Right ventricle myocardium inferior (tissue), 1 donor: ENCODE data around the gene ALX4. TPM values are rescaled to one million over a fixed set of nuclear protein-coding genes. Genes with fewer than 3 reads are reported as not detected.

Experiments used
- ATAC-seq: fragments of 200-7000 bp; cut with Tn5 transposase; one replicate; pipeline ENCODE4 v1.9.1; 2020; ENCODE audit warnings: mild to moderate bottlenecking, moderate library complexity
- DNase-seq: peaks from one replicate; pipeline ENCODE4 v3.0.0; 2021; ENCODE audit errors: missing footprints
- intact Hi-C: fragments of 100-400 bp; cut with DNase I; formaldehyde crosslinking; loops from one replicate; pipeline ENCODE4 v1.11.0; 2022
- total RNA-seq: library from RNA; stranded (reverse); fragmentation: NEBNext Ultra II Directional; extraction: Animal tissue kit (Norgen Biotek cat#: 25700); gene quantifications from one replicate; pipeline ENCODE4 v1.2.1, GENCODE V29; 2021
- donor health status: DM: no; HTN: yes; CAD: no; lungs with severe emphysema.

ALX4 gene
- total RNA-seq, 1 donor from 2014 or later: 0.05 TPM

DNA sequence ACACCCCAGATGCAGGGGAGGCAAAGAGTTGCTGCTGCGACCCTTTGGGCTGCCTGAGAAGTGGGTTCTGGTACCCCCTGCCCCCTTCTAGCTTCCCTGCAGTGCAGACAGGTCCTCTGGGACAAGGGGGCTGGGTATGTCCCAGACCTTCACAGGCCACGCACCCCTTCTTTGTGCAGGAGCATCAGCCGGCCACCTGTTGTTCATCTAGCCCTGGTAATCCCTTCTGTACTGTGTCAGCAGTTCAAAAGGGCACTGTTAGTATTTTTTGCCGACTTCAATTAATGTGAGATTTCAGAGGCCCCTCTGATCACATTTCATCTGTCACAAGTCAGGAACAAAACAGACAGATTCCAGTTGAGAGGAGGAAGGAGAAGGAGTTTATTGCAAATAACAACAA, 49.9 kb downstream of the ALX4 start:
- intact Hi-C loops: no loop called here
- ATAC-seq: no peak
- DNase-seq: no peak

DNA sequence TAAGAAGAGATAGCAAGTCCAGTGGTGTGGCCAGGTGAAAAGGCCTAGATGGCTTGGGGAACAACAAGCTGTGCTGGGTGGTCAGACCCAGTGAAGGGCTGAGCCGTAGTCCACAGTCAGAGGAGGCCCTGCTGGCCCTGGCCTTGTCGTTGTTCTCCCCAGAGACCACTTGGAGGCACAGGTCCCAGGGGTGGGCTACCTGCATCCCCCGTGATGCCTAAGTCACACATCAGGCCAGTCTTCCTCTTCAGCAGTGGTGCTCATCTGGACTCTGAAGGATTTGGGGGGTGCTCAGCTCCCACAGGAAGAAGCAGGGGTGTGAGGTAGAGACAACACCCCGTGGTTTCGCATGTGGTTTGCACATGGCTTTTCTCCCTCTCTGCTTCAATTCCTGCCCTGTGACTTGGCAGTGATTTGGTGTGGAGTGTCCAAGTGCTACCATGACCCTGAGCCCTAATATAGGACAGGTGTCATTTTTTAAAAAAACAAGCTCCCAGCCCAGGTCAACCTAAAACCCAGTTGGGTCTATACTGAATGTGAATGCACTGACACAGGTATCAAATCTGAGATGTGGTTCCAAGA, 51.0 kb downstream of the ALX4 start:
- DNase-seq (no peak), ATAC-seq (no peak)
- intact Hi-C loops: no loop called here

DNA sequence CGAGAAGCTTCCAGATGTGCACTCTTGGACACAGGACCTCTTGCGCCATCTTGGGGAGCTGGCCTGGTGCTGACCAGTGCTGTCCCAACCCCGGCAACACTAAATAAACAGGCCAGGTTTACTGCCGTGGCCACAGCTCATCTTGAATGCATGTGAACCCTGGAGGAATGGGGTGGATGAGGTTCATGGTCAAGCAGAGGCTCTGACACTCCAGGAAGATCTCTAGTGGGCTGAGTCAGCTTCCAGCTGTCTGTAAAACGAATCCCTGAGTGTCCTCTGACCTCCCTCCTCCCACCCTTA, 51.8 kb downstream of the ALX4 start:
- no peak for DNase-seq
- intact Hi-C loops: no loop called here

DNA sequence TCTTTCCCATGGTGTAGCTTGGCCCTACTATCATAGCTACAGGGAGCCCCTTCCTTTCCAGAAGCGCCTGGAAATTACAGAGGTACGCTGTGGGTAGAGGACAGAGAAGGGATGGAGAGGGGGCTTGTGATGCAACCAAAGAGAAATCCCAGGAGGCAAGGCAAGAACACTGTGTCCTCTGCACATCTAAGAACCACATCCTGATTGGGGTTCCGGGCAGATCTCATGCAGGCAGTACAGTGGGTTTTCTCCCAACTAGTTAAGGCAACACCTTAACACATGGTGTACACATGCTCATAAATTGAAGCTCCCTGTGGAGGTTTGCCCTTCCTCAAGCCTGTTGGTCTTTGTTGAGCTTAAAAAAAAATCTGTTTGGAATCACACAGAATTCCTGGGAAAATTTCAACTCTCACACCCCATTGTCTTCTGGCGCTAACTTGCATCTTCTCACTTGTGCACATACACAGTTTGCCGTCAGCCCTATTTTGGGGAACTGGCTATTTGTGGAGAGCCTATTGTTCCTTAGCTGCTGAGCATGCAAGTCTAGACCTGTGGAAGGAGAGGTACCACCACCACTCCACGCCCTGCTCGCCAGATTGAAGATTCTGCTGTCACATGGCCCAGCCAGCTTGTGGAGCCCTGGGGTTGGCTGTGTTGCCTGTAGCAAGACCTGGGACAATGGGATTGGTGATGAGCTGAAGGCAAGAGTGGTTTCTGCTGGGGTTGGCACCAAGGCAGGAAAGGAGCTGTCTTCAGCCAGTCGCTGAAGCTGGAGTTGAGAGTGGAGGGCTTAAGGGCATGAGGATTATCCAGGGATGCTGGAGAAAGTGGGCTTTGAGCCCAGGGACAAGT, 52.4 kb downstream of the ALX4 start:
- intact Hi-C loops: no loop called here
- peak; percentile 27 for ATAC-seq
- DNase-seq: no peak

More for the DNA sequence above, 51.8 kb downstream of the ALX4 start:
- no peak for ATAC-seq

DNA sequence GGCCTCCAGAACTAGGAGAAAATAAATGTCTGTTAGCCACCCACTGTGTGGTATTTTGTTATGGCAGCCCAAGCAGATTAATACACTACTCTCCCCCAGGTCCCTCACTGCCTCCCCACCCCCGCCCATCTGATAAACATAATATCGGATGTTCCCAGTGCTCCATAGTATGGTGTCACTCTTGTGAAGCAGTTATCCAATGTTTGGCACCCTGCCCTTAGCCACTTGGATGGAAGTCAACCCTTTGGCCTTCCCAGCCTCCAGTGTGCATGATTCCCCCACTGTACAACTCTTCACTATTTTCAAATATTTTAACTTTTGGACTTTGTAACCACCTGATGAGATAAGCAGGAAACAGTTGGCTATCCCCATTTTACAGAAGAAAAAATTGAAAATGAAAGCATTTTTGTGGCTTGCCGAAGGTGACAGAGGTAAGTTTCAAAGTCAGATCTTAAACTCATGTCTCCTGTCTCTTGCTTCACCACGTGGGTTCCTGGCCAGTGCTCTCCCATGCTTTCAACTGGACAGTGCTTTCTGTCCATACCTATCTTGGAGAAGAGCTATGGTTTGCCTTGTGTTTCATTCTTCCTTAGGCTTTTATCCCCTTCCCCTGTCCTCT, 53.2 kb downstream of the ALX4 start:
- intact Hi-C loops: no loop called here
- DNase-seq (no peak), ATAC-seq (peak; percentile 37)

DNA sequence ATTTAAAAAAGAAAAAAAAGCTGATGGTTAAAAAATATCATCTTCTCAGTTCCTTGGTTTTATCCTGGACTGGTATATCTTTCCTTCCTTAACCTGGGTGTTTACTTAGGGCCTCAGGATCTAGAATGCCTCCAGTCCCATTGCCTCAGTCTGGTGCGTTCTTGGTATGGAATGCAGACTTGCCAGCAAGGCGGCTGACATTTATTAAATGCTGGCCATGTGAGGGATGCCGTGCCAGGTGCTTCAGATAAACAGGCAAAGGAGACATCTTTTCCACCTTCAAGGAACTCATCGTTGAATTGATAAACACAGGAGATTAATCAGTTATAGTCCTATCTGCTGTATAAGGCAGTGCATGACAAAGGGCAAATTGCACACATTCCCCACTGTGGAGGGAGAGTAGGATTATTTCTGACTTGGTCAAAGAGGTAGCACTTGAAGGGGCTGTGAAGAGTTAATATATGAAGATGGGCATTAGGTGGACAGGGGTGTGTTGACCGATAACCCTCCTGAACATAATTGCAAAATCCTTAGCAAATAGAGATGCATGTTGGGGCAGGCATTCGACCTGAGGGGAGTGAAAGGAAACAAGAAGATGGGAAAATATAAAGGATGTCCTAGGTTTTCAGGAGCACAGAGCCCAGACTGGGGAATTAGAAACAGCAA, 54.4 kb downstream of the ALX4 start:
- DNase-seq (no peak), ATAC-seq (no peak)
- intact Hi-C loops: no loop called here

GRCh38 chr11:44252999-44253602, 56.8 kb downstream of the ALX4 start:
- ATAC-seq (no peak), DNase-seq (no peak)
- intact Hi-C loops: no loop called here

DNA sequence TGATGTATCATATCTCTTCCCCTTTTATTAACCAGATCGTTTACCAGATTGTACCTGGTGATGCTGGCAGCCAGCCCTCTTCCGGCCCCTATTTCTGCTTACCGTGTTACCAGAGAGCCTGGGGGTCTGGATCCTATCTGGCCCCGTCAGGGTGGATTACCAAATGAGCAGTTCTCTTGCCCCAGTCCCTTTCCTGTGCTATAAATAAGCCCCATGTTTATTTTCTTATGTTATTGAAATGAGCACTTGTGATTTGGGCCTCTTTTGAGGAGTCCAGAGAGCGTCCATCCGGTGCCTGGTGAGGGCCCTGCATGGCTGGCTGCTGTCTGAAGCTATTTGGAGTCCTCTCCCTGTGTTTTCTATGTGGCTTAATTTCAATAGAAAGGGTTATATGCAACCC, 59.5 kb downstream of the ALX4 start:
- intact Hi-C loops: no loop called here
- ATAC-seq: no peak
- no peak for DNase-seq

DNA sequence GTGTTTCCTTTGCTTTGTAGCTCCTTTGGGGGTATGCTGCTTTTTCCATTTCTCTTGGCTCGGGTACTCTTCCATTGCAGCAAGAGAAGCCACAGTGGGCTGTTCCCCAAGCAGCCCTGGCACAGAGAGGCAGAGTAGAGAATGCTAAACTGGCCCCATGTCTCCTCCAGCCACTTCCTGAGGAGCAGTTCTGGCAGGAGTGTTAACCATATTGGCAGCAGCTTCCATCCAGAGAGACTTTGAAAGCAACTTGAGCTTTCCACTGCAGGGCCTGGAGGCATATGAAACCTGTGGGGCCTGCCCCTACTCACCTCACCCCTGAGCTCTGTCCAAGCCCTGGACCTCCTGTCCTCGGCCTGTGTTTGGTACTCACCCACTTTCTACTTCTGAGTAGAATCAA, 61.8 kb downstream of the ALX4 start:
- intact Hi-C loops: loop anchor here (10.0 kb wide), 1 partner anchor 103 kb away; no protein-coding TSS in a partner anchor
- ATAC-seq: peak; percentile 68
- DNase-seq: no peak

- intact Hi-C loops: loop anchor here (10.0 kb wide), 1 partner anchor 103 kb away; no protein-coding TSS in a partner anchor
- no peak for ATAC-seq
- no peak for DNase-seq
Observed at GRCh38 chr11:44247508-44247907, 62.4 kb downstream of the ALX4 start.

DNA sequence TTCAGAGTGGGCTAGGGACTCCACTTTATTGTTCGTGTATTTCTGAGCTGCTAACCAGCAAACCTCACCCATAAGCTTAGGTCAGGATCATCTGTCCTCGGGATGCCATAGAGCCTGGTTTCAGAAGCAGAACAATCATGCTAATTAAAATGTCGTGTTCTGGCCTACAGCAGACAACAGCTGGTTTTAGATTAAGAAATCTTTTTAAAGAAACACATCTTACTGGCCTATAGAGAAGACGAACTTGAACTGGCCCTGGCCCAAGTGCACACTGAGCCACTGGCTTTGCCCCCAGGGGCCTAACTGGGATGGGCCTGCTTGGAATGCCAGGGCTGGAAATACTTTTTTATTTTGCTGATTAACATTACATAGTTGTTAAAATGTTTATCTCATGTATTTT, 63.2 kb downstream of the ALX4 start:
- DNase-seq (no peak), ATAC-seq (peak; percentile 57)
- intact Hi-C loops: loop anchor here (10.0 kb wide), 1 partner anchor 102 kb away; no protein-coding TSS in a partner anchor

- no peak for ATAC-seq
- DNase-seq: no peak
- intact Hi-C loops: loop anchor here (10.0 kb wide), 1 partner anchor 100 kb away; no protein-coding TSS in a partner anchor
Observed at GRCh38 chr11:44244639-44245310, 65.2 kb downstream of the ALX4 start.

DNA sequence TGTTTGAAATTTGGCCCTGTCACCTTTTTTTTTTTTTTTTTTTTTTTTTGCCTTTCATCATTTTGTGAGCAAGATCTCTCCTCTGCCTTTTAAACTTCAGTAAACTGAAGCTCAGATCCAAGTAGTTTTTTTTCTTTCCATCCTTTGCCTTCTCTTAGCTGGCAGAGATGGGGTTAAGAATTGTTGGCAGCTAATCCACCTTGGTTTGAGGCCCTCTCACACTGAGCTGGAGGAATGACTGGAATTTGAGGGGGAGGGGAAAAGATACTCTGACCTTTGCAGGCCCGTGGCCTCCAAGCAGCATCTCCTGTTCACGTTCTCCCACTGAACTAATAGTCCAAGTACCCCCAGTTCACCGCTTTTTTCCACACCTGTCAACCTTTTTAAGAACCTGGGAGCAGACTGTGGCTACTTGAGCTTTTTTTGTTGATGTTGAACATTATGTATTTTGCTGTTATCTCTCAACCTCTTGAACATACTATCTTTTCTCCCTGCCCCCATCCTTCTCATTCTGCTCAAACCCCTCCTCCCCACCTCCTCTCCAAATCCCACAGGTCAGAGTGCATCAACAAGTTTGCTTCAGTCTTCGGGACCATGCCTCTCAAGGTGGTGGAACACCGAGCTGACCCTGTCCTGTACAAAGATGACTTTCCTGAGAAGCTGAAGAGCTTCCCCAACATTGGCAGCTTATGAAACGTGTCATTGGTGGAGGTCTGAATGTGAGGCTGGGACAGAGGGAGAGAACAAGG, 66.2 kb downstream of the ALX4 start:
- intact Hi-C loops: loop anchor here (10.0 kb wide), 1 partner anchor 99 kb away; no protein-coding TSS in a partner anchor
- no peak for DNase-seq
- no peak for ATAC-seq

GRCh38 chr11:44243086-44243485, 66.9 kb downstream of the ALX4 start:
- intact Hi-C loops: loop anchor here (10.0 kb wide), 1 partner anchor 98 kb away; no protein-coding TSS in a partner anchor
- ATAC-seq (no peak), DNase-seq (no peak)

- intact Hi-C loops: loop anchor here (10.0 kb wide), 1 partner anchor 97 kb away; no protein-coding TSS in a partner anchor
- DNase-seq: peak; percentile 70
- peak; percentile 90 for ATAC-seq
Observed at GRCh38 chr11:44241851-44242250, 68.1 kb downstream of the ALX4 start.

DNA sequence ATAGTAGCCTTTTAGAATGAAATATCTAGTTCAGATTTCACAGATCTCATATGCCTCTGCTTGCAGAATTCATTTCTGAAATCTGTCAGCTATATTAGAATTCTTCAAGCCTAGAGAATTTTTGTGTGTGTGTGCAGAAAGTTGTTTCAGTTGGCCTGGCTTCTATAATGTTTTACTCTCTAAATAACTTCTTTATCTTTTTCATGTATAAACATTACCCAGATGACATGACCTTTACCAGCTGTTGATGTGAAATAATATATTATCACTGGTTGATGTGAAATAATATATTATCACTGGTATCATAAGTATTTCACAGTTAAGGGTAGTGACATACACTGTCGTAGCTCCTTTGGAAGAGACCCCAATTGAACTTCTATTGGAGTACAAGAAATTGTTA, 72.8 kb downstream of the ALX4 start:
- DNase-seq (no peak), ATAC-seq (no peak)
- intact Hi-C loops: no loop called here

GRCh38 chr11:44236296-44236695, 73.6 kb downstream of the ALX4 start:
- ATAC-seq: no peak
- intact Hi-C loops: no loop called here
- no peak for DNase-seq

DNA sequence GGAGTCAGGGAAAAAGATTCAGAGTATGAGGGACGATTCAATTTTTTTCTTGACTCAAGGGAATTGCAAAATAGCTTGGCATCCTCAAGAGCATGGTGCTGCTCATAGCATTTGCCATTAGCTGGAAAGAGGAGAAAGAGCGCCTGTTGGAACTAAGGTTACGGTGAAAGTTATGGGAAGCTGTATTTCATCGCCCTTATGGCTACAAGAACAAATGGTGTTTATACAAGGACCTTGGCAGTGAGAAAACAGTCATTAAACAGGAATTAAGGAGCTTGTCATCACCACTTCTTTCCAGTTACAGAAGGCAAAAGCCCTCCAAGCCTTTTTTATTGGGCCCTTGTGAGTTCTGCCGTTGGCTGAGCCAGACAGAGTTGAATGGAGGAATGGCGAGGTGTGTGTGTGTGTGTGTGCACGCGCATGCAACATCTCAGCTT, 74.2 kb downstream of the ALX4 start:
- ATAC-seq: peak; percentile 79
- no peak for DNase-seq
- intact Hi-C loops: no loop called here
